Lower leg skin (tissue), 4 donors: ENCODE measurements around the gene KCNJ6. TPM values are rescaled to one million over a fixed set of nuclear protein-coding genes. Genes with fewer than 3 reads are reported as not detected.
"Not testable (repeated sequence)": the region's sequence is repeated elsewhere in the genome, so short reads cannot be mapped to it uniquely, and the experiment has no call there.

ENCODE experiments used
- DNase-seq, 2 donors: peaks; one replicate each; pipeline ENCODE4 v3.0.0-alpha.2; 2019; ENCODE audit warnings: low spot score in 2 of 2
- H3K4me3 ChIP-seq: fragments of 200-600 bp; sonication (generic); 2 replicates; pipeline ENCODE4 v1.5.1; 2017; ENCODE audit warnings: mild to moderate bottlenecking, low read depth; ENCODE audit not compliant: poor library complexity, severe bottlenecking
- POLR2A ChIP-seq, 2 donors: fragments of 450-650 bp; IDR thresholded peaks; one replicate each; pipeline ENCODE4 v1.6.1; 2016 to 2017; ENCODE audit warnings: antibody characterized with exemption in 2 of 2, mild to moderate bottlenecking in 1 of 2, moderate library complexity in 1 of 2
- WGBS, 2 donors: methylation state at CpG; one replicate each; pipeline ENCODE4 v1.1.5; 2018; 5-methylcytosine and 5-hydroxymethylcytosine counted together
- intact Hi-C: fragments of 100-400 bp; cut with DNase I; formaldehyde crosslinking; loops from one replicate; pipeline ENCODE4 v1.15.0; 2023; ENCODE audit warnings: low total_unique reads
- total RNA-seq, 4 donors: library from RNA; depleted of rRNA; stranded (reverse); fragments of >200 nt; gene quantifications; one replicate each; pipeline ENCODE4 v1.1.0, GENCODE V29; 2016
- TF ChIP-seq, protein P1 (sequence below), 3 donors: fragments of 450-650 bp; IDR thresholded peaks; one replicate each; pipeline ENCODE4 v1.5.1; 2016; ENCODE audit warnings: antibody characterized with exemption in 3 of 3, mild to moderate bottlenecking in 3 of 3, moderate library complexity in 2 of 3

The KCNJ6 gene
- total RNA-seq, 4 donors from 2014 or later: 0.04 TPM; not detected in 3

DNA sequence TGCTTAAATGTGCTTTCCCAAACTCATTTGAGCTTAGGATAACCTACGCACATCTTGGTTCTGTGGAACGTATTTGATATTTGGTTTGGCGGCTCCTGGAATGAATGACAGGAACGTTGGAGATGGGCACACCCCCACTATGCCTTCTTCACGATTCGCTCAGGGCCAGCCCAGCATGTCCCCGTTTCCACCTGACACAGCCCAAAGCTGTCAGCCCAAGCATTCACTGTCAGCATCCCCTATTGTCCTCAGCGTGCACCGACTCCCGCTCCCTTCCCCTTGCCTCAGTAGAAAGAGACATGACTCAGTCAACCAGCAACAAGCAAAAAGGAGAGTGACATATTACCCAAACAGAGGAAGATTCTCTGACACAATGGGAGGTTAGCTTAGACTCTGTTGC, 181.4 kb downstream of the KCNJ6 start:
- WGBS, 2 donors: 91 to 94% methylated on average over 10 of the region's 10 CpGs
- no peak overlapping the region for H3K4me3 ChIP-seq
- no peak for DNase-seq
- intact Hi-C loops: no loop called here
- TF ChIP-seq, protein P1, sequence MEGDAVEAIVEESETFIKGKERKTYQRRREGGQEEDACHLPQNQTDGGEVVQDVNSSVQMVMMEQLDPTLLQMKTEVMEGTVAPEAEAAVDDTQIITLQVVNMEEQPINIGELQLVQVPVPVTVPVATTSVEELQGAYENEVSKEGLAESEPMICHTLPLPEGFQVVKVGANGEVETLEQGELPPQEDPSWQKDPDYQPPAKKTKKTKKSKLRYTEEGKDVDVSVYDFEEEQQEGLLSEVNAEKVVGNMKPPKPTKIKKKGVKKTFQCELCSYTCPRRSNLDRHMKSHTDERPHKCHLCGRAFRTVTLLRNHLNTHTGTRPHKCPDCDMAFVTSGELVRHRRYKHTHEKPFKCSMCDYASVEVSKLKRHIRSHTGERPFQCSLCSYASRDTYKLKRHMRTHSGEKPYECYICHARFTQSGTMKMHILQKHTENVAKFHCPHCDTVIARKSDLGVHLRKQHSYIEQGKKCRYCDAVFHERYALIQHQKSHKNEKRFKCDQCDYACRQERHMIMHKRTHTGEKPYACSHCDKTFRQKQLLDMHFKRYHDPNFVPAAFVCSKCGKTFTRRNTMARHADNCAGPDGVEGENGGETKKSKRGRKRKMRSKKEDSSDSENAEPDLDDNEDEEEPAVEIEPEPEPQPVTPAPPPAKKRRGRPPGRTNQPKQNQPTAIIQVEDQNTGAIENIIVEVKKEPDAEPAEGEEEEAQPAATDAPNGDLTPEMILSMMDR (IDR thresholded peaks at IDR 0.05): no peak
- TF ChIP-seq POLR2A (IDR thresholded peaks at IDR 0.05): no peak

DNA sequence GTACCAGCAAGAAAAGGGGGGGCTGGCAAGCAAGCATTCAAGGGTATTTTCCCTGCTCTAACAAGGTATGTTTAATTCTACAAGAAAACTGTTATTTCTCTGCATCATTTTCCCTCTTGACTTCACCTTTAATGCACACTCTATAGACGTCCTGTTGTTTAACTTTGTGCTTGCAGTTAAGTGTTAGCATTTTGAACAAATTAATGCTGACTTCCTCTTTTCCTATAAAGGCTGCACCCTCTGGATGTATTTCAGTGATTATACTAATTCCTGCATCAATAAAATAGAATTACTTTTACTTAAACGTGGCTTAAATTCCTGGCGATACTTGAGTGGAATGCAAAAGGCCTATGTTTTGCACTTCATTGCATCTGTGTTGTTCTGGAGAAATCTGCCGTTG, 183.3 kb downstream of the KCNJ6 start:
- H3K4me3 ChIP-seq: no peak overlapping the region
- TF ChIP-seq, protein P1 (IDR thresholded peaks at IDR 0.05): no peak
- TF ChIP-seq POLR2A (IDR thresholded peaks at IDR 0.05): no peak
- intact Hi-C loops: no loop called here
- WGBS, 2 donors: 62 to 63% methylated on average over 4 of the region's 4 CpGs
- no peak for DNase-seq

DNA sequence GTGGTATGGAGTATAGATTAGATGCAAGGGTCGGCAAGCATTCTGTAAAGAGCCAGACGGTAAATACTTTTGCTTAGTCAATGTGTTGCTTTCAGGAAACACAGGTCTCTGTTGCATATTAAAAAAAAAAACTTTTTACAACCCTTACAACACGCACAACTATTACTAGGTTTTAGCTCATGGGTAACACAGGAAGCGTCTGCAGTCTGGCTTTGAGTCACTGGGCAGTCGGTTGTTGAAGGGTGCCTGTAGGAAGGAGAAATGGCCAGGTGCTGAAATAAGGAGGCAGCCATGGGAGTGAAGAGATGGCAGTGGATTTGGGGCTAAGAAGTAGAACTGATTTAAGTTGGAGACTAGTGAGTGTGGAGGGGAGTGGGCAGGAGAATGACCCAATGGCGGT, 192.1 kb downstream of the KCNJ6 start:
- no peak for DNase-seq
- TF ChIP-seq, protein P1 (IDR thresholded peaks at IDR 0.05): no peak
- no peak for TF ChIP-seq POLR2A (IDR thresholded peaks at IDR 0.05)
- H3K4me3 ChIP-seq: no peak overlapping the region
- intact Hi-C loops: no loop called here
- 80 to 82% methylated on average over 6 of the region's 6 CpGs for WGBS, 2 donors

DNA sequence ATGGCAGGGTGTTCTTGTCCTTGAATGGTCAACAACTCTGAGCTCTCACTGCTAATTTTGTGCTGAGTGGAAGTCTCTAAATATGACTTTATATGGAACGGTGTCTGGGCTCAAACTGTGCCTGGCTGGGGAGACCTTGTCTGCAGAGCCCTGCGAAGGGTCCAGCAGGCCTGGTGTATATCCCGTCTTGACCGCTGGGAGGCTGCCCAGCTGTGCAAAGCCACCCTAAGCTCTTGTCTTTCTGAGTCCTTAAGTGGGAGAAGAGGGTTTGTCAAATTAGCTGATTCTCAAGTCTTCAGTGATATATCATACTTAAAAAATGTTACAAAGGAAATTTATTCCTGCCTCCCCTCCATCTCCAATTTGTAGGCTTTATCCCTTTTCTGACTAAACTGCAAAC, 198.7 kb downstream of the KCNJ6 start:
- H3K4me3 ChIP-seq: no peak overlapping the region
- DNase-seq: no peak
- intact Hi-C loops: no loop called here
- TF ChIP-seq, protein P1 (IDR thresholded peaks at IDR 0.05): no peak
- no peak for TF ChIP-seq POLR2A (IDR thresholded peaks at IDR 0.05)
- 84 to 94% methylated on average over 4 of the region's 4 CpGs for WGBS, 2 donors

DNA sequence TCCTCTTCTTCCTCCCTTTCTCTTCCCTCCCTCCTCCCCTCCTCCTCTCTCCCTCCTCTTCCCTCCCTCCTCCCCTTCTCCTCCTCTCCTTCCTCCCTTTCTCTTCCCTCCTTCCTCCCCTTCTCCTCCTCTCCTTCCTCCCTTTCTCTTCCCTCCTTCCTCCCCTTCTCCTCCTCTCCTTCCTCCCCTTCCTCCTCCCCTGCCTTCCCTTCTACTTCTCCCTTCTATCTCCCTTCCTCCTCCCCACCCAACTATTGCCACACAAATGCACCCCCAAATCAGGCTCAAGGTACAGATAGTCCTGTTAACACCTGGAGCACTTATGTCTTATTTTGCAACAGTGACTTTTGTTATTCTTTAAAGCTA, 203.7 kb downstream of the KCNJ6 start:
- DNase-seq, H3K4me3 ChIP-seq, intact Hi-C loops: not testable (repeated sequence)

DNA sequence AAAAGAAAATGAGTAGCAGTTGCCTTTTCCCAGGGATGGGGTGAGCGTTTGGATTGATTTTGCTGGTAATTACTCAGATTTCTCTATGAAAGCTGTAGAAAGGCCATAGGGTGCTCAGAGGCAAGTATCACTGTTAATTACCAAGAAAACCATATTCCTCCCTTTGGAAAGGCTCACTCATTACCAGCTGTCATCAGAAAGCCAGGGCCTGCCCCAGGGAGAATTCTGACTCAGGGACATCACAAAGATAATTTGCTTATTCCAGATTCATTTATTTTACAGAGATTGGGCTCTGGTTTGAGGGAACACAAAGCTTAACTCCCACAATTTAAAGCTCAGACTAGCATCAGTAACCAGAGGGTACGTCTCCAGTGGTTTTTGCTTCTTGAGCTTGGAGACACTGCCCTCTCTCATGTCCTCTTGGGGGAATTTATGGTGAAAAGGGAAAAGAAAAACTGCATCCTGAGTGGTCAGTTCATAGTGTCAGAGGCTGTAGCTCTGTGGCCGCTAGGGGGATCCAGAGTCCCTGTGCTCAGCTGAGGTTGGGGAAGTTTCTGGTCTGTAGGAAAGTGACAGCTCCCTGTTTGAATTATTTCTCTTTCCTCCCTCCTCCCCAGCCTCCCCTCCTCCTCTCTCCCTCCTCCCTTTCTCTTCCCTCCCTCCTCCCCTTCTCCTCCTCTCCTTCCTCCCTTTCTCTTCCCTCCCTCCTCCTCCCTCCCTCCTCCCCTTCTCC, 204.3 kb downstream of the KCNJ6 start:
- TF ChIP-seq POLR2A (IDR thresholded peaks at IDR 0.05): no peak
- TF ChIP-seq, protein P1 (IDR thresholded peaks at IDR 0.05): no peak
- DNase-seq: peak in 1 of 2 donors; percentile 24
- WGBS, 2 donors: 38 to 55% methylated on average over 3 of the region's 3 CpGs
- H3K4me3 ChIP-seq: no peak overlapping the region
- intact Hi-C loops: no loop called here
